ENCODE data around the gene ZHX3. TPM values are rescaled to one million over a fixed set of nuclear protein-coding genes. Genes with fewer than 3 reads are reported as not detected.

Gene ZHX3
- polyA plus RNA-seq, 1 donor from 2014 or later = 3.4 TPM

DNA sequence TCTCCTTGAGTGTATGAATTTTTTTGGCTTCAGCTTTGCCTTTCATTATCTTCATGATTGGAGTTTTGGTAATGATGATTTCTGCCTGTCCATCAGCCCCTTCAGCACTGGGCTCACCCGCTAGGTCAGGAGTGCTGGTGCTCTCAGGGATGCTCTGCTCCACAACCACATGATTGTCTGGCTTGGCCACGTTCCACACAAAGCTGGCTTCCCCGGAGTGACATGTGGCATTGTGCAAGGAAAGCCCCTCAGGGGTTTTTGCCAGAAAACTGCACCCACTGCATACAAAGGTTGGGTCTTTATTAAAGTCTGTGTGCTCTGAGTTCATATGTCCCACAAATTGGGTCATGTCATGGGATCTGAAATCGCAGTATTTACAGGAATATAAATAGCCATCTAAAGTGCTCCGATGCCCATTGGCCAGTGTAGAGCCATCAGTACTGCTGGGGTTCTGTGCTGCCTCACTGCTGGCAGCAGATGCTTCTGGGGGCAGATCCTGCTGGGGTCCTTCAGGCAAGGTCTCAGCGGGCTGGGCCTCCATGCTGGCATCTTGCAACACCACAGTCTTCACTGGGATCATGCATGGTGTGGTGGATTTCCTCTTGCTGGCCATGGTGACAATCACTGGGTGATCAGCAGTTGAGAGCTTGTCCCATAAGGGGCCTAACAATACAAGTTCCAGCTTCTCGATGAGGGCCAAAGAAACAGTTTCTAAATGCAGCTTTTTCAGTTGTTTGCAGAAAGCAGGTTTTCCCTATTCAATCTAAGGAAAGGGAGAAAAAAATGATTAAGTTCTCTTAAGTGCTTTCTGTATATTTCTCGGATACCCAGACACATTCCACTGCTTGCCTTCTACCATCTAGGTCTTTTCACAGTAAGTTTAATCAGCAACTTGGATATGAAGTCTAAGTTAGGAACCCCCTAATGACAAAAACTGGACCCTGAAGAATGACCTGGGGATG is 112.9 kb downstream of the ZHX3 start:
- H3K27me3 Mint-ChIP-seq = no peaks in the 10 kb centered on the region
- H3K4me1 Mint-ChIP-seq = no peaks in the 10 kb centered on the region
- H3K27ac Mint-ChIP-seq = no peak overlapping the region
- H3K36me3 Mint-ChIP-seq = peaks cover 7% of the 10 kb centered on the region
- peaks cover 0 to 3% (median 0%) of the 10 kb centered on the region in 3 donors for H3K9me3 Mint-ChIP-seq
- H3K4me3 Mint-ChIP-seq = no peak overlapping the region

- peaks cover 2 to 8% (median 5%) of the 10 kb centered on the region in 3 donors for H3K9me3 Mint-ChIP-seq
- H3K4me3 Mint-ChIP-seq = no peak overlapping the region
- no peaks in the 10 kb centered on the region for H3K4me1 Mint-ChIP-seq
- no peak overlapping the region for H3K27ac Mint-ChIP-seq
- H3K27me3 Mint-ChIP-seq = no peaks in the 10 kb centered on the region
- peaks cover 11% of the 10 kb centered on the region for H3K36me3 Mint-ChIP-seq
Observed at GRCh38 chr20:41203660-41204059, 113.9 kb downstream of the ZHX3 start.

- H3K27me3 Mint-ChIP-seq = no peaks in the 10 kb centered on the region
- no peak overlapping the region for H3K27ac Mint-ChIP-seq
Observed at GRCh38 chr20:41202426-41202825, 115.1 kb downstream of the ZHX3 start.

GRCh38 chr20:41201760-41202159 is 115.8 kb downstream of the ZHX3 start:
- H3K4me1 Mint-ChIP-seq = no peaks in the 10 kb centered on the region
- no peaks in the 10 kb centered on the region for H3K27me3 Mint-ChIP-seq
- H3K9me3 Mint-ChIP-seq = peaks cover 2 to 12% (median 4%) of the 10 kb centered on the region in 3 donors
- H3K4me3 Mint-ChIP-seq = no peak overlapping the region
- no peak overlapping the region for H3K27ac Mint-ChIP-seq
- H3K36me3 Mint-ChIP-seq = peaks cover 11% of the 10 kb centered on the region

More at GRCh38 chr20:41202426-41202825, 115.1 kb downstream of the ZHX3 start:
- Mint-ChIP-seq H3K9me3 (peaks cover 2 to 12% (median 4%) of the 10 kb centered on the region in 3 donors), H3K4me1 (no peaks in the 10 kb centered on the region), H3K4me3 (no peak overlapping the region), H3K36me3 (peaks cover 11% of the 10 kb centered on the region)

DNA sequence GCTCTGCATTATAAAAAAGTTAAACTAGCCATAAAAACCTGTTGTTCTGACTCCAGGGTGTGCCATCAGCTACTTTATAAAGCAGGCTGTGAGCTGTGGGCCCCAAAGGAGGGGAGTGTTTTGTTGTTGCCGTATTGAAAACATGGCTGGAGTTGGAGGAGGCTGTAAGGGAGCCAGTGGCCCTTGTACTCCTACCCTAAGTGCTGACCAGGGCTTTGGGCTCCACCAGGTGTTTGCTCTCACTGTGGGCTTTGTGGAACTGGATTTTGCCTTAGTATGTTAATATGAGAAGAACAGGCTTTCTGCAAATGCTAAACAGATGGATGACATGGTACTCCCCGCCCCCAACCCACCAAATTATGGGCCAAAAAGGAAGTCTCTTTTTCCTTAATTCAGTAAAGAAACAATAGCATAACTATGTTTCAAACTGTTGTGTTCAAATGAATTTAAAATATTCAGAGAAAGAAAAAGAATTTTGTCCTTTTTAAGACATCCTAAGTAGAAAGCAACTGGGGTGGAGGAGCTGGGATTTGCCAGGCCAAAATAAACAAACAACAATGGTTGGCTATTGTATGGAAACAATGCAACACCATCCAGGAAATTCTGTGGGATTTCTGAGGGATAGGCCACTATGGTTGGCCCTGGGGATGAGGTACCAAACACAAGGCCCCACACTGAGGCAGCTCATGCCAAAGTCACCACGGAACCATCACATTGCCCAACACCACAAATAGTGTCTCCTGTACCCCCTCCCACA is 116.9 kb downstream of the ZHX3 start:
- Mint-ChIP-seq H3K9me3 (peaks cover 2 to 12% (median 4%) of the 10 kb centered on the region in 3 donors), H3K4me1 (peaks cover 0 to 2% (median 0%) of the 10 kb centered on the region in 3 donors), H3K4me3 (no peak overlapping the region), H3K27me3 (no peaks in the 10 kb centered on the region), H3K27ac (no peak overlapping the region), H3K36me3 (peaks cover 11% of the 10 kb centered on the region)

GRCh38 chr20:41198443-41198842 is 119.1 kb downstream of the ZHX3 start:
- H3K4me1 Mint-ChIP-seq = peaks cover 0 to 2% (median 0%) of the 10 kb centered on the region in 3 donors
- no peak overlapping the region for H3K27ac Mint-ChIP-seq
- H3K4me3 Mint-ChIP-seq = no peak overlapping the region
- peaks cover 15% of the 10 kb centered on the region for H3K36me3 Mint-ChIP-seq
- peaks cover 2 to 16% (median 9%) of the 10 kb centered on the region in 3 donors for H3K9me3 Mint-ChIP-seq
- H3K27me3 Mint-ChIP-seq = no peaks in the 10 kb centered on the region

- H3K9me3 Mint-ChIP-seq = peaks cover 5 to 20% (median 13%) of the 10 kb centered on the region in 3 donors
Observed at GRCh38 chr20:41196653-41197225, 120.8 kb downstream of the ZHX3 start.

DNA sequence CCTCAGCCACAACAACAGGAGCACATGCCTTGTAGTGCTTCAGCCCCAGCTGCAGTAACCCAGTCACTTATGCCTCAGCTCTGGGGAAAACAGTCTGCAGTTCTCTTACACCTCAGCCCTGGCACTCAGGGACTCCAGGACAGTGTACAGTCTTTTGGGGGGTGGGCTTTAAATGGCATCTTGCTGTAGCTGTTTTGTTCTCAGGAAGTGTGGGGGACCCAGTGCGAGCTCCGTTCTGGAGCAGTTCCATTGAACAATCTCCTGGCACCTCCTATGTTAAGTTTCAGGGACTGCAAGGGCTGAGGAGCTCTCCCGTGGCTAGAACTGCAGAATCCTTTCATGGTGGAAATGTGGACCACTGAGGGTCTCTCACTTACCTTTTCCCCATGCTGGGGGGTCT is 125.0 kb downstream of the ZHX3 start:
- H3K27me3 Mint-ChIP-seq = no peaks in the 10 kb centered on the region
- peaks cover 0 to 2% (median 0%) of the 10 kb centered on the region in 3 donors for H3K4me1 Mint-ChIP-seq
- H3K4me3 Mint-ChIP-seq = no peak overlapping the region
- H3K36me3 Mint-ChIP-seq = peaks cover 6% of the 10 kb centered on the region
- H3K27ac Mint-ChIP-seq = no peak overlapping the region
- H3K9me3 Mint-ChIP-seq = peaks cover 5 to 21% (median 14%) of the 10 kb centered on the region in 3 donors

More at GRCh38 chr20:41196653-41197225, 120.8 kb downstream of the ZHX3 start:
- H3K36me3 Mint-ChIP-seq = peaks cover 10% of the 10 kb centered on the region
- no peaks in the 10 kb centered on the region for H3K27me3 Mint-ChIP-seq
- no peak overlapping the region for H3K27ac Mint-ChIP-seq
- peaks cover 0 to 2% (median 0%) of the 10 kb centered on the region in 3 donors for H3K4me1 Mint-ChIP-seq
- H3K4me3 Mint-ChIP-seq = no peak overlapping the region

DNA sequence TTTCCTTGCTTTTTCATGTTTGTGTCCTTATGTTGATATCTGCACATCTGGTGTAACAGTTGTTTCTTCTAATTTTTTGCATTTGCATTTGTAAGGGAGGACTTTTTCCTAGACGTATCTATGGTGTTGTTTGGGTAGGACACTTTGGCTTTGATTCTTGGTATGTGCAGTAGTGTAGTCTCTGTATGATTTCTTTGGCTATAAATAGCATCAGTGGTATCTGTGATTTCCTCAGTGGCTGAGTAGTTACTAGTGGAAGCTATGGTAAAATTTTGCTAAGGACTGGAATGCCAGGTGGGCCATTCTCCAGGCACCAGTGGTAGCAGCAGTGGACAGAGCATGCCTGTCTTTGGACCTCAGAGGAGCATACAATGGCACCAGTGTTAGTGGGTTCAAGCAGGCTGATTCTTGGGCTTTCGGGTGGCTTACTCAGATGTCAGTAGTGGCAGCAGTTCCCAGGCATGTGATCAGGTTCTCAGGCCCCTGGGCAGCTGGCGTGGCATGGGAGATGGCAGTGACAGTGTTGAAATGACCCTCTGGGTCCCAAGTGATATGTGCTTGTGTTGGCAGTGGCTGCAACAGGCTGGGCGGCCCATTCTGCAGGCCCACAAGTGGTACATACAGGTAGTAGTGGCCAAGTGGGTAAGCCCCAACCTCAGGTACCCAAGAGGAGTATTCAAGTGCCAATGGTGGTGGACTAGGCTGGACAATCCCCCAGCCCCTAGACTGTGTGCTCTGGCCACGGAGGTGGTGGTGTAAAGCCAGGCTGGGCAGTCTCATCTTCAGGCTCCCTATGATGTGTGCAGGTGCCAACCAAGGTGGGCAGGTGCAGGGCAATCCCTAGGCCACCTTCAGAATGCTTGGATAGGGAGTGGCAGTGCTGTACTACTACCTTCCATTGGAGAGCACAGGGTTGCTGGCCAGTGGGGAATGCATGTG is 125.7 kb downstream of the ZHX3 start:
- Mint-ChIP-seq H3K4me1 (peaks cover 0 to 2% (median 0%) of the 10 kb centered on the region in 3 donors), H3K27me3 (no peaks in the 10 kb centered on the region), H3K36me3 (peaks cover 6% of the 10 kb centered on the region), H3K27ac (no peak overlapping the region), H3K4me3 (no peak overlapping the region), H3K9me3 (peaks cover 5 to 21% (median 14%) of the 10 kb centered on the region in 3 donors)

DNA sequence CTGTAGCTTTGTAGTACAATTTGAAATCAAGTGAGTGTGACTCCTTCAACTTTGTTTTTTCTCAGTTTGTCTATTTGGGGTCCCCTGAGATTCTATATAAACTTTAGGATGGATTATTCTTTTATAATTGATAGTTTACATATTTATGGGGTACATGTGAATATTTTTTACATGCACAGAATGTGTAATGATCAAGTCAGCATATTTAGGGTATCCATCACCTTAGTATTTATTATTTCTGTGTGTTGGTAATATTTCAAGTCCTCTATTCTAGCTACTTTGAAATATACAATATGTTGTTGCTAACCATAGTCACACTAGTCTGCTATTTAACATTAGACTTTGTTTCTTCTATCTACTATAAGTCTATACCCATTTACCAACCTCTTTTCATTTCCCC is 129.9 kb downstream of the ZHX3 start:
- H3K4me3 Mint-ChIP-seq = no peak overlapping the region
- no peaks in the 10 kb centered on the region for H3K4me1 Mint-ChIP-seq
- peaks cover 2% of the 10 kb centered on the region for H3K36me3 Mint-ChIP-seq
- no peak overlapping the region for H3K27ac Mint-ChIP-seq
- H3K27me3 Mint-ChIP-seq = no peaks in the 10 kb centered on the region
- peaks cover 1 to 12% (median 7%) of the 10 kb centered on the region in 3 donors for H3K9me3 Mint-ChIP-seq

DNA sequence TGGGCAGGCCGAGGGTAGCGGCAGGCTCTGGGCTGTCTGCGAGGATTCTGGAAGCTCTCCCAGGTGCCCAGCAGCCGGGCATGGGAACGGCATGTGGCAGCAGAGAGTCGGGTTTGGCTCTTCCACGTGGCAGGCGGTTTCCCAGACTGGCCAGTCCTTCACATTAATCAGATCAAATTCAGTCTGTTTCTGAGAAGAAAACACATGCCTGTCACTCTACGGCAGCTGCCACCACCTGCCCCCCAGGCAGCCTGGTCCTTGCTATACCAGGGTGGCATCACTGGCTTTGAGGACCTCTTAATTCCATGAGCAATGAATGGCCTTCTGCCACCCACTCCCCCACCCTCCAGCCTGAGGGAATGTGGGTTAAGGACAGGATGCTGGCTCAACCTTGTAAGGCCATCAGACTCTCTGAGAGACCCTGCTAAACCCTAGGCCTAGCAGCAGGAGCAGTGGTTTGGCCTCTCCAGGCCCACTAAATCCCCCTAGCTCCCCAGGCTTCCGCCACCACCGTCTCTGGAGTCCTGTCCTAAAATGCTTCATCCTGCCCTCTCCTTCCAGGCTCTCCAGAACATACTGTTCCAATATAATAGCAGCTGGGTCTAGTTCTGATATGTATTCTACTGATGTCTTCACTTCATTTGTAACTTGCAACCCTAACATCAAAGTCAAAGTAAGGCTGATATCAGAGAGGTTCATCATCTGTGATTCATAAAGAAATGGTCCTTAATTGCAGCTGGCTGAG is 132.3 kb downstream of the ZHX3 start:
- peaks cover 4% of the 10 kb centered on the region for H3K36me3 Mint-ChIP-seq
- H3K9me3 Mint-ChIP-seq = no peaks in the 10 kb centered on the region
- no peak overlapping the region for H3K27ac Mint-ChIP-seq
- no peaks in the 10 kb centered on the region for H3K27me3 Mint-ChIP-seq
- H3K4me1 Mint-ChIP-seq = no peaks in the 10 kb centered on the region
- no peak overlapping the region for H3K4me3 Mint-ChIP-seq

DNA sequence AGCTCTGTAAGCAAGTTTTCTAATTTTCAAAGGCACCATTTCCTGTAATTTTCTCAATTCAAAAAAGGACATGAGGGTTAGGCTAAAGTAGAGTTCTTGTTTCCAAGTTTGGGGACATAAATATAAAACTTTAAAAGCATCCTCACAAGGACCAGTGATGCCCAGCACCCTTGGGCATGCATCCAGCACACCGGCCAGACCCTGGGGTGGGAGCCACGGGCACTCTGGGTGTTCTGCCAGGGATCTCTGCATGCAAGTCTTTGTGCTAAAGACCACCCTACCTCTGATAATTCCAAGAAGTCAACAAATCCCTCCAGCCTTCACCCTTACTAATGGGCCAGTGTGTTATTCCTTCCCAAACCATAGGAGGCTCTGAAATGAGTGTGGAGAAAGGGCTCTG is 133.7 kb downstream of the ZHX3 start:
- H3K27me3 Mint-ChIP-seq = no peaks in the 10 kb centered on the region
- peaks cover 4% of the 10 kb centered on the region for H3K36me3 Mint-ChIP-seq
- H3K4me1 Mint-ChIP-seq = no peaks in the 10 kb centered on the region
- H3K9me3 Mint-ChIP-seq = no peaks in the 10 kb centered on the region
- no peak overlapping the region for H3K4me3 Mint-ChIP-seq
- H3K27ac Mint-ChIP-seq = no peak overlapping the region

GRCh38 chr20:41183391-41183790 is 134.1 kb downstream of the ZHX3 start:
- no peak overlapping the region for H3K27ac Mint-ChIP-seq
- peaks cover 4% of the 10 kb centered on the region for H3K36me3 Mint-ChIP-seq
- no peaks in the 10 kb centered on the region for H3K4me1 Mint-ChIP-seq
- no peak overlapping the region for H3K4me3 Mint-ChIP-seq
- no peaks in the 10 kb centered on the region for H3K27me3 Mint-ChIP-seq
- H3K9me3 Mint-ChIP-seq = no peaks in the 10 kb centered on the region

All from IgD-negative memory B cell (primary cell).